WTC11 (cell line): ENCODE data around the gene CAND2. TPM values are rescaled to one million over a fixed set of nuclear protein-coding genes. Genes with fewer than 3 reads are reported as not detected.

Experiments used
- ATAC-seq: fragments of 200-7000 bp; cut with Tn5 transposase; 2 replicates; pipeline ENCODE4 v1.10.0; 2021; ENCODE audit warnings: mild to moderate bottlenecking, moderate library complexity
- CTCF ChIA-PET: fragments of 300-600 bp; sonication (Branson Sonifier 250); formaldehyde crosslinking; loops from one replicate; lab custom pipeline; 2021; ENCODE audit warnings: antibody characterized with exemption; lab: Charles Lee
- POLR2A ChIA-PET: fragments of 350-600 bp; sonication (Branson Sonifier 250); formaldehyde crosslinking; loops from one replicate; lab custom pipeline; 2021; ENCODE audit warnings: antibody characterized with exemption; lab: Charles Lee
- DNase-seq: peaks from one replicate; pipeline ENCODE4 v3.0.0; 2021; ENCODE audit warnings: low spot score
- H3K27ac Mint-ChIP-seq: 2 replicates; pipeline ENCODE4 v1.8.0; 2021; ENCODE audit warnings: mixed read lengths
- H3K27me3 Mint-ChIP-seq: 2 replicates; pipeline ENCODE4 v1.8.0; 2021; ENCODE audit warnings: low read depth, mild to moderate bottlenecking, moderate library complexity, mixed read lengths
- H3K36me3 Mint-ChIP-seq: 2 replicates; pipeline ENCODE4 v1.8.0; 2021; ENCODE audit warnings: mixed read lengths
- H3K4me1 Mint-ChIP-seq: 2 replicates; pipeline ENCODE4 v1.8.0; 2022; ENCODE audit warnings: mixed read lengths
- H3K4me3 Mint-ChIP-seq: 2 replicates; pipeline ENCODE4 v1.8.0; 2021; ENCODE audit warnings: mild to moderate bottlenecking, moderate library complexity, mixed read lengths
- H3K9me3 Mint-ChIP-seq: 2 replicates; pipeline ENCODE4 v1.8.0; 2021; ENCODE audit warnings: mixed read lengths
- AFF4 ChIP-seq: sonication (generic); formaldehyde crosslinking; IDR thresholded peaks from 2 replicates; pipeline ENCODE4 v1.8.1; 2023; ENCODE audit warnings: mild to moderate bottlenecking, missing genetic modification reagents, borderline replicate concordance
- FOXK1 ChIP-seq: sonication (generic); formaldehyde crosslinking; IDR thresholded peaks from 2 replicates; pipeline ENCODE4 v1.8.0; 2022; ENCODE audit warnings: mild to moderate bottlenecking, moderate library complexity, missing genetic modification reagents
- FOXP4 ChIP-seq: sonication (generic); formaldehyde crosslinking; IDR thresholded peaks from 2 replicates; pipeline ENCODE4 v1.8.0; 2022; ENCODE audit warnings: mild to moderate bottlenecking, missing genetic modification reagents
- HMGXB4 ChIP-seq: sonication (generic); formaldehyde crosslinking; IDR thresholded peaks from 2 replicates; pipeline ENCODE4 v1.8.1; 2023; ENCODE audit warnings: mild to moderate bottlenecking, moderate library complexity, missing genetic modification reagents
- IRF1 ChIP-seq: sonication (generic); formaldehyde crosslinking; IDR thresholded peaks from 2 replicates; pipeline ENCODE4 v1.8.0; 2023; ENCODE audit warnings: missing genetic modification reagents
- MAX ChIP-seq: sonication (generic); formaldehyde crosslinking; IDR thresholded peaks from 2 replicates; pipeline ENCODE4 v1.8.0; 2022; ENCODE audit warnings: mild to moderate bottlenecking, missing genetic modification reagents
- NR3C1 ChIP-seq: sonication (generic); formaldehyde crosslinking; conservative IDR thresholded peaks from 2 replicates; pipeline ENCODE4 v1.8.1; 2023; ENCODE audit warnings: low read depth, mild to moderate bottlenecking, missing genetic modification reagents
- PRDM15 ChIP-seq: sonication (generic); formaldehyde crosslinking; IDR thresholded peaks from 2 replicates; pipeline ENCODE4 v1.8.0; 2022; ENCODE audit warnings: missing genetic modification reagents
- SMAD3 ChIP-seq: sonication (generic); formaldehyde crosslinking; IDR thresholded peaks from 2 replicates; pipeline ENCODE4 v1.8.0; 2022; ENCODE audit warnings: missing genetic modification reagents, mild to moderate bottlenecking, borderline replicate concordance
- TCF7 ChIP-seq: sonication (generic); formaldehyde crosslinking; IDR thresholded peaks from 2 replicates; pipeline ENCODE4 v1.8.0; 2022; ENCODE audit warnings: mild to moderate bottlenecking, low read depth, missing genetic modification reagents, moderate library complexity
- ZNF512 ChIP-seq: sonication (generic); formaldehyde crosslinking; IDR thresholded peaks from 2 replicates; pipeline ENCODE4 v1.8.1; 2022; ENCODE audit warnings: missing genetic modification reagents, borderline replicate concordance
- total RNA-seq: library from RNA; stranded (reverse); gene quantifications from 3 replicates; pipeline ENCODE4 v1.2.3, GENCODE V29; 2021

Gene CAND2
- total RNA-seq, 1 experiment from 2014 or later, result 15.4 TPM

- POLR2A ChIA-PET, result no interaction called here
- Mint-ChIP-seq H3K27ac (no peak overlapping the region), H3K27me3 (peaks cover 54% of the 10 kb centered on the region), H3K36me3 (peaks cover 4% of the 10 kb centered on the region), H3K4me1 (peaks cover 4% of the 10 kb centered on the region), H3K9me3 (peaks cover 9% of the 10 kb centered on the region), H3K4me3 (no peak overlapping the region)
- DNase-seq (no peak), ATAC-seq (no peak)
- no peak for TF ChIP-seq PRDM15 (CRISPR knock-in tag)
- TF ChIP-seq TCF7, result no peak
- TF ChIP-seq NR3C1, result no peak
- TF ChIP-seq AFF4, result no peak
- TF ChIP-seq ZNF512 (CRISPR knock-in tag), result no peak
- no peak for TF ChIP-seq FOXK1
- TF ChIP-seq HMGXB4 (CRISPR knock-in tag), result no peak
- TF ChIP-seq SMAD3 (CRISPR knock-in tag), result no peak
- TF ChIP-seq FOXP4 (CRISPR knock-in tag), result no peak
- no peak for TF ChIP-seq MAX (CRISPR knock-in tag)
- TF ChIP-seq IRF1 (CRISPR knock-in tag), result no peak
- CTCF ChIA-PET, result interaction anchor here (2.7 to 3.0 kb wide), 2 partner anchors 10 to 21 kb away, joined by 15 to 20 read pairs; no protein-coding TSS in a partner anchor
Measured at GRCh38 chr3:12866836-12867235, 70.4 kb downstream of the CAND2 start.
